ENCODE results near the gene TGFBR1. TPM values are rescaled to one million over a fixed set of nuclear protein-coding genes. Genes with fewer than 3 reads are reported as not detected.

The TGFBR1 gene
- total and polyA plus RNA-seq, 5 donors from 2014 or later = 18.0 to 27.0 (median 19.4) TPM

GRCh38 chr9:99121604-99122003 is 16.7 kb downstream of the TGFBR1 start:
- Histone ChIP-seq H3K36me3 (ENCODE audit: control insufficient read depth, insufficient read depth, low read length) (no peaks in the 10 kb centered on the region), H3K27me3 (ENCODE audit: control insufficient read depth, insufficient read depth, low read length) (no peaks in the 10 kb centered on the region), H3K9me3 (ENCODE audit: control insufficient read depth in 2 of 2, low read length in 2 of 2) (no peaks in the 10 kb centered on the region), H3K4me3 (ENCODE audit: low read depth, low read length) (no peak overlapping the region), H3K27ac (ENCODE audit: insufficient read depth, low read length, poor library complexity, severe bottlenecking) (no peak overlapping the region), H3K4me1 (ENCODE audit: control insufficient read depth, insufficient read depth, low read length, poor library complexity, severe bottlenecking) (peaks cover 57% of the 10 kb centered on the region)
- peak overlapping the region in 2 of 3 donors; percentile 15 to 83 for H3K27ac Mint-ChIP-seq
- no peak for ATAC-seq (ENCODE audit: low read depth in 2 of 2)
- no peaks in the 10 kb centered on the region for H3K27me3 Mint-ChIP-seq
- no peaks in the 10 kb centered on the region for H3K9me3 Mint-ChIP-seq
- H3K4me1 Mint-ChIP-seq = peaks cover 42 to 90% (median 69%) of the 10 kb centered on the region in 4 donors
- no peak for DNase-seq
- H3K4me3 Mint-ChIP-seq = peak overlapping the region in 3 of 4 donors; percentile 30 to 60 (median 39)
- H3K36me3 Mint-ChIP-seq = peaks cover 7% of the 10 kb centered on the region

GRCh38 chr9:99124534-99125255 is 19.8 kb downstream of the TGFBR1 start:
- Mint-ChIP-seq H3K4me1 (peaks cover 43 to 91% (median 80%) of the 10 kb centered on the region in 4 donors), H3K9me3 (no peaks in the 10 kb centered on the region), H3K36me3 (peaks cover 11% of the 10 kb centered on the region), H3K4me3 (no peak overlapping the region), H3K27ac (no peak overlapping the region), H3K27me3 (no peaks in the 10 kb centered on the region)
- DNase-seq (no peak), ATAC-seq (ENCODE audit: low read depth in 2 of 2) (no peak)
- Histone ChIP-seq H3K9me3 (ENCODE audit: control insufficient read depth in 2 of 2, low read length in 2 of 2) (no peaks in the 10 kb centered on the region), H3K36me3 (ENCODE audit: control insufficient read depth, insufficient read depth, low read length) (no peaks in the 10 kb centered on the region), H3K4me3 (ENCODE audit: low read depth, low read length) (no peak overlapping the region), H3K27ac (ENCODE audit: insufficient read depth, low read length, poor library complexity, severe bottlenecking) (no peak overlapping the region), H3K4me1 (ENCODE audit: control insufficient read depth, insufficient read depth, low read length, poor library complexity, severe bottlenecking) (peaks cover 53% of the 10 kb centered on the region), H3K27me3 (ENCODE audit: control insufficient read depth, insufficient read depth, low read length) (no peaks in the 10 kb centered on the region)

- peaks cover 52% of the 10 kb centered on the region for H3K4me1 ChIP-seq (ENCODE audit: control insufficient read depth, insufficient read depth, low read length, poor library complexity, severe bottlenecking)
- H3K4me3 Mint-ChIP-seq = no peak overlapping the region
These were observed 20.5 kb downstream of the TGFBR1 start for GRCh38 chr9:99125446-99125845.

GRCh38 chr9:99126312-99126711 is 21.4 kb downstream of the TGFBR1 start:
- H3K9me3 ChIP-seq (ENCODE audit: control insufficient read depth in 2 of 2, low read length in 2 of 2) = no peaks in the 10 kb centered on the region
- ATAC-seq (ENCODE audit: low read depth in 2 of 2) (no peak), DNase-seq (no peak)
- no peaks in the 10 kb centered on the region for H3K27me3 ChIP-seq (ENCODE audit: control insufficient read depth, insufficient read depth, low read length)
- no peak overlapping the region for H3K4me3 ChIP-seq (ENCODE audit: low read depth, low read length)
- peak overlapping the region in 2 of 3 donors; percentile 35 to 69 for H3K27ac Mint-ChIP-seq
- H3K9me3 Mint-ChIP-seq = no peaks in the 10 kb centered on the region
- no peaks in the 10 kb centered on the region for H3K27me3 Mint-ChIP-seq
- peaks cover 44% of the 10 kb centered on the region for H3K4me1 ChIP-seq (ENCODE audit: control insufficient read depth, insufficient read depth, low read length, poor library complexity, severe bottlenecking)
- H3K4me3 Mint-ChIP-seq = peak overlapping the region in 1 of 4 donors; percentile 12
- H3K36me3 Mint-ChIP-seq = peaks cover 11% of the 10 kb centered on the region
- H3K27ac ChIP-seq (ENCODE audit: insufficient read depth, low read length, poor library complexity, severe bottlenecking) = no peak overlapping the region
- H3K4me1 Mint-ChIP-seq = peaks cover 30 to 88% (median 75%) of the 10 kb centered on the region in 4 donors
- H3K36me3 ChIP-seq (ENCODE audit: control insufficient read depth, insufficient read depth, low read length) = peaks cover 3% of the 10 kb centered on the region

More at GRCh38 chr9:99125446-99125845, 20.5 kb downstream of the TGFBR1 start:
- H3K36me3 Mint-ChIP-seq = peaks cover 11% of the 10 kb centered on the region
- H3K9me3 Mint-ChIP-seq = no peaks in the 10 kb centered on the region
- H3K27me3 ChIP-seq (ENCODE audit: control insufficient read depth, insufficient read depth, low read length) = no peaks in the 10 kb centered on the region
- DNase-seq (no peak), ATAC-seq (ENCODE audit: low read depth in 2 of 2) (no peak)
- H3K27ac ChIP-seq (ENCODE audit: insufficient read depth, low read length, poor library complexity, severe bottlenecking) = no peak overlapping the region
- peaks cover 3% of the 10 kb centered on the region for H3K36me3 ChIP-seq (ENCODE audit: control insufficient read depth, insufficient read depth, low read length)
- no peak overlapping the region for H3K4me3 ChIP-seq (ENCODE audit: low read depth, low read length)
- H3K27ac Mint-ChIP-seq = peak overlapping the region in 1 of 3 donors; percentile 72
- peaks cover 38 to 90% (median 78%) of the 10 kb centered on the region in 4 donors for H3K4me1 Mint-ChIP-seq
- H3K9me3 ChIP-seq (ENCODE audit: control insufficient read depth in 2 of 2, low read length in 2 of 2) = no peaks in the 10 kb centered on the region
- no peaks in the 10 kb centered on the region for H3K27me3 Mint-ChIP-seq

- no peak overlapping the region for H3K27ac ChIP-seq (ENCODE audit: insufficient read depth, low read length, poor library complexity, severe bottlenecking)
- DNase-seq = peak in 1 of 3 donors; percentile 33
- Mint-ChIP-seq H3K27me3 (no peaks in the 10 kb centered on the region), H3K4me3 (peak overlapping the region in 1 of 4 donors; percentile 14), H3K4me1 (peaks cover 26 to 85% (median 72%) of the 10 kb centered on the region in 4 donors), H3K9me3 (peaks cover 0 to 1% (median 0%) of the 10 kb centered on the region in 7 donors), H3K36me3 (peaks cover 15% of the 10 kb centered on the region), H3K27ac (peak overlapping the region in 2 of 3 donors; percentile 35 to 51)
- H3K4me1 ChIP-seq (ENCODE audit: control insufficient read depth, insufficient read depth, low read length, poor library complexity, severe bottlenecking) = peaks cover 32% of the 10 kb centered on the region
- no peaks in the 10 kb centered on the region for H3K27me3 ChIP-seq (ENCODE audit: control insufficient read depth, insufficient read depth, low read length)
- H3K36me3 ChIP-seq (ENCODE audit: control insufficient read depth, insufficient read depth, low read length) = peaks cover 9% of the 10 kb centered on the region
- peak overlapping the region; percentile 17 for H3K4me3 ChIP-seq (ENCODE audit: low read depth, low read length)
- H3K9me3 ChIP-seq (ENCODE audit: control insufficient read depth in 2 of 2, low read length in 2 of 2) = no peaks in the 10 kb centered on the region
- no peak for ATAC-seq (ENCODE audit: low read depth in 2 of 2)
These were observed 22.6 kb downstream of the TGFBR1 start for GRCh38 chr9:99127356-99128132.

GRCh38 chr9:99128133-99128406 is 23.2 kb downstream of the TGFBR1 start:
- H3K9me3 Mint-ChIP-seq = peaks cover 0 to 1% (median 0%) of the 10 kb centered on the region in 7 donors
- H3K4me1 Mint-ChIP-seq = peaks cover 29 to 87% (median 73%) of the 10 kb centered on the region in 4 donors
- H3K36me3 ChIP-seq (ENCODE audit: control insufficient read depth, insufficient read depth, low read length) = peaks cover 14% of the 10 kb centered on the region
- peaks cover 30% of the 10 kb centered on the region for H3K4me1 ChIP-seq (ENCODE audit: control insufficient read depth, insufficient read depth, low read length, poor library complexity, severe bottlenecking)
- ATAC-seq (ENCODE audit: low read depth in 2 of 2) (no peak), DNase-seq (peak in 1 of 3 donors; percentile 26)
- H3K27ac ChIP-seq (ENCODE audit: insufficient read depth, low read length, poor library complexity, severe bottlenecking) = no peak overlapping the region
- H3K36me3 Mint-ChIP-seq = peaks cover 19% of the 10 kb centered on the region
- peak overlapping the region in 2 of 3 donors; percentile 5 to 20 for H3K27ac Mint-ChIP-seq
- no peaks in the 10 kb centered on the region for H3K27me3 ChIP-seq (ENCODE audit: control insufficient read depth, insufficient read depth, low read length)
- peak overlapping the region in 2 of 4 donors; percentile 14 to 44 for H3K4me3 Mint-ChIP-seq
- H3K4me3 ChIP-seq (ENCODE audit: low read depth, low read length) = peak overlapping the region; percentile 17
- no peaks in the 10 kb centered on the region for H3K27me3 Mint-ChIP-seq
- H3K9me3 ChIP-seq (ENCODE audit: control insufficient read depth in 2 of 2, low read length in 2 of 2) = no peaks in the 10 kb centered on the region

- no peak for ATAC-seq (ENCODE audit: low read depth in 2 of 2)
- Histone ChIP-seq H3K27me3 (ENCODE audit: control insufficient read depth, insufficient read depth, low read length) (no peaks in the 10 kb centered on the region), H3K4me3 (ENCODE audit: low read depth, low read length) (peak overlapping the region; percentile 22), H3K36me3 (ENCODE audit: control insufficient read depth, insufficient read depth, low read length) (peaks cover 17% of the 10 kb centered on the region), H3K27ac (ENCODE audit: insufficient read depth, low read length, poor library complexity, severe bottlenecking) (no peak overlapping the region), H3K9me3 (ENCODE audit: control insufficient read depth in 2 of 2, low read length in 2 of 2) (no peaks in the 10 kb centered on the region), H3K4me1 (ENCODE audit: control insufficient read depth, insufficient read depth, low read length, poor library complexity, severe bottlenecking) (peaks cover 33% of the 10 kb centered on the region)
- no peaks in the 10 kb centered on the region for H3K27me3 Mint-ChIP-seq
- peaks cover 0 to 1% (median 0%) of the 10 kb centered on the region in 7 donors for H3K9me3 Mint-ChIP-seq
- H3K4me3 Mint-ChIP-seq = peak overlapping the region in 2 of 4 donors; percentile 6 to 64
- peak overlapping the region; percentile 27 to 90 (median 48) for H3K27ac Mint-ChIP-seq
- peaks cover 25 to 84% (median 70%) of the 10 kb centered on the region in 4 donors for H3K4me1 Mint-ChIP-seq
- peaks cover 24% of the 10 kb centered on the region for H3K36me3 Mint-ChIP-seq
- DNase-seq = peak in 1 of 3 donors; percentile 49
These were observed 24.2 kb downstream of the TGFBR1 start for GRCh38 chr9:99129091-99129490.
